SK-N-SH treated with all-trans-retinoic acid at 6 μM for 48 hours (cell line): ENCODE data around the gene FRK.

Source experiments
- CSRNP3 ChIP-seq: fragments of 250-450 bp; sonication (Bioruptor Pico); IDR thresholded peaks from 2 replicates; pipeline ENCODE4 v1.5.1; 2021; ENCODE audit warnings: mild to moderate bottlenecking, moderate library complexity
- ISL1 ChIP-seq: fragments of 250-450 bp; sonication (Bioruptor Pico); IDR thresholded peaks from 2 replicates; pipeline ENCODE4 v2.1.2; 2022; ENCODE audit warnings: mild to moderate bottlenecking, moderate library complexity
- OSR1 ChIP-seq: fragments of 250-450 bp; sonication (Bioruptor Pico); IDR thresholded peaks from 2 replicates; pipeline ENCODE4 v1.8.0; 2022; ENCODE audit warnings: moderate library complexity, mild to moderate bottlenecking, inconsistent platforms
- POU6F1 ChIP-seq: fragments of 250-450 bp; sonication (Bioruptor Pico); IDR thresholded peaks from 2 replicates; pipeline ENCODE4 v1.8.0; 2021; ENCODE audit warnings: low read depth, mild to moderate bottlenecking, moderate library complexity, borderline replicate concordance
- PPARA ChIP-seq: fragments of 250-450 bp; sonication (Bioruptor Pico); IDR thresholded peaks from 2 replicates; pipeline ENCODE4 v1.5.0; 2020; ENCODE audit warnings: mild to moderate bottlenecking, borderline replicate concordance
- RARB ChIP-seq: fragments of 250-450 bp; sonication (Bioruptor Pico); IDR thresholded peaks from 2 replicates; pipeline ENCODE4 v1.8.0; 2021; ENCODE audit warnings: mild to moderate bottlenecking, moderate library complexity
- SNAI2 ChIP-seq: fragments of 250-450 bp; sonication (Bioruptor Pico); IDR thresholded peaks from 2 replicates; pipeline ENCODE4 v1.5.0; 2020; ENCODE audit warnings: mild to moderate bottlenecking, moderate library complexity
- TSHZ2 ChIP-seq: fragments of 250-450 bp; sonication (Bioruptor Pico); IDR thresholded peaks from 2 replicates; pipeline ENCODE4 v1.5.0; 2020; ENCODE audit warnings: mild to moderate bottlenecking, moderate library complexity
- ZC3H10 ChIP-seq: fragments of 250-450 bp; sonication (Bioruptor Pico); IDR thresholded peaks from 2 replicates; pipeline ENCODE4 v1.5.1; 2021; ENCODE audit warnings: mild to moderate bottlenecking, moderate library complexity
- ZFP3 ChIP-seq: fragments of 250-450 bp; sonication (Bioruptor Pico); IDR thresholded peaks from 2 replicates; pipeline ENCODE4 v1.5.0; 2020; ENCODE audit warnings: mild to moderate bottlenecking, moderate library complexity
- ZNF565 ChIP-seq: fragments of 450-650 bp; formaldehyde crosslinking; conservative IDR thresholded peaks from 2 replicates; pipeline ENCODE4 v1.5.0; 2020; ENCODE audit warnings: low read depth, mild to moderate bottlenecking, moderate library complexity
- ZNF8 ChIP-seq: fragments of 450-650 bp; formaldehyde crosslinking; IDR thresholded peaks from 2 replicates; pipeline ENCODE4 v1.5.0; 2020; ENCODE audit warnings: mild to moderate bottlenecking, moderate library complexity
- TF ChIP-seq, protein P1 (sequence below): fragments of 250-450 bp; sonication (Bioruptor Pico); IDR thresholded peaks from 2 replicates; pipeline ENCODE4 v1.8.0; 2020; ENCODE audit warnings: mild to moderate bottlenecking, moderate library complexity, borderline replicate concordance

GRCh38 chr6:115905471-115905870, 155.2 kb downstream of the FRK start:
- no peak for TF ChIP-seq TSHZ2
- TF ChIP-seq CSRNP3 (CRISPR knock-in tag), result no peak
- TF ChIP-seq SNAI2 (CRISPR knock-in tag), result no peak
- TF ChIP-seq ZFP3, result no peak
- TF ChIP-seq, protein P1, sequence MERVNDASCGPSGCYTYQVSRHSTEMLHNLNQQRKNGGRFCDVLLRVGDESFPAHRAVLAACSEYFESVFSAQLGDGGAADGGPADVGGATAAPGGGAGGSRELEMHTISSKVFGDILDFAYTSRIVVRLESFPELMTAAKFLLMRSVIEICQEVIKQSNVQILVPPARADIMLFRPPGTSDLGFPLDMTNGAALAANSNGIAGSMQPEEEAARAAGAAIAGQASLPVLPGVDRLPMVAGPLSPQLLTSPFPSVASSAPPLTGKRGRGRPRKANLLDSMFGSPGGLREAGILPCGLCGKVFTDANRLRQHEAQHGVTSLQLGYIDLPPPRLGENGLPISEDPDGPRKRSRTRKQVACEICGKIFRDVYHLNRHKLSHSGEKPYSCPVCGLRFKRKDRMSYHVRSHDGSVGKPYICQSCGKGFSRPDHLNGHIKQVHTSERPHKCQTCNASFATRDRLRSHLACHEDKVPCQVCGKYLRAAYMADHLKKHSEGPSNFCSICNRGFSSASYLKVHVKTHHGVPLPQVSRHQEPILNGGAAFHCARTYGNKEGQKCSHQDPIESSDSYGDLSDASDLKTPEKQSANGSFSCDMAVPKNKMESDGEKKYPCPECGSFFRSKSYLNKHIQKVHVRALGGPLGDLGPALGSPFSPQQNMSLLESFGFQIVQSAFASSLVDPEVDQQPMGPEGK, result no peak
- TF ChIP-seq POU6F1 (CRISPR knock-in tag), result no peak
- no peak for TF ChIP-seq RARB (CRISPR knock-in tag)
- TF ChIP-seq ZNF565 (CRISPR knock-in tag), result no peak
- no peak for TF ChIP-seq ZNF8
- TF ChIP-seq OSR1 (CRISPR knock-in tag), result no peak
- no peak for TF ChIP-seq PPARA (CRISPR knock-in tag)
- no peak for TF ChIP-seq ZC3H10 (CRISPR knock-in tag)
- no peak for TF ChIP-seq ISL1
